Activated T-helper 17 cell treated with anti-CD3 and anti-CD28 coated beads, Interleukin-2, amount 50 U/mL, for 72 hours (primary cell): ENCODE results near the gene CUTA. TPM values are rescaled to one million over a fixed set of nuclear protein-coding genes. Genes with fewer than 3 reads are reported as not detected.

Experiments used
- ATAC-seq: fragments of 150-1000 bp; cut with Tn5 transposase; replicated peaks from 2 replicates; pipeline ENCODE4 v1.10.0; 2021; ENCODE audit warnings: mild to moderate bottlenecking, moderate library complexity
- H3K27ac Mint-ChIP-seq: one replicate; pipeline ENCODE4 v1.8.0; 2022; ENCODE audit warnings: mixed read lengths
- H3K27me3 Mint-ChIP-seq: one replicate; pipeline ENCODE4 v1.8.0; 2022; ENCODE audit warnings: mixed read lengths
- H3K36me3 Mint-ChIP-seq: one replicate; pipeline ENCODE4 v1.8.0; 2022; ENCODE audit warnings: low read depth, mild to moderate bottlenecking, mixed read lengths
- H3K4me1 Mint-ChIP-seq: one replicate; pipeline ENCODE4 v1.8.0; 2022; ENCODE audit warnings: mixed read lengths
- H3K4me3 Mint-ChIP-seq: one replicate; pipeline ENCODE4 v1.8.0; 2022; ENCODE audit warnings: mild to moderate bottlenecking, mixed read lengths
- H3K9me3 Mint-ChIP-seq: one replicate; pipeline ENCODE4 v1.8.0; 2022; ENCODE audit warnings: mixed read lengths
- total RNA-seq, 2 donors: library from RNA; stranded (reverse); gene quantifications; one replicate each; pipeline ENCODE4 v1.2.3, GENCODE V29; 2022

The CUTA gene
- 100 to 1,000 TPM; 163 to 248 TPM for total RNA-seq

- H3K27me3 Mint-ChIP-seq: no peaks in the 10 kb centered on the region
- peak; percentile 78 for ATAC-seq
- H3K9me3 Mint-ChIP-seq: no peaks in the 10 kb centered on the region
- peaks cover 60% of the 10 kb centered on the region for H3K4me1 Mint-ChIP-seq
- H3K27ac Mint-ChIP-seq: peak within 1 kb of the TSS; percentile 97
- peaks cover 62% of the 10 kb centered on the region for H3K36me3 Mint-ChIP-seq
- peak within 1 kb of the TSS; percentile 96 for H3K4me3 Mint-ChIP-seq
These were observed at the start of gene CUTA for GRCh38 chr6:33417903-33418689. Gene CUTA, minus strand, starts transcription at chr6:33418107. Its CDS starts 107 bp downstream, at chr6:33418000.

GRCh38 chr6:33467091-33467490 lies 49.2 kb upstream of the CUTA start:
- no peak overlapping the region for H3K4me3 Mint-ChIP-seq
- no peak overlapping the region for H3K27ac Mint-ChIP-seq
- no peaks in the 10 kb centered on the region for H3K27me3 Mint-ChIP-seq
- H3K9me3 Mint-ChIP-seq: no peaks in the 10 kb centered on the region
- peaks cover 4% of the 10 kb centered on the region for H3K4me1 Mint-ChIP-seq
- no peaks in the 10 kb centered on the region for H3K36me3 Mint-ChIP-seq
- no peak for ATAC-seq

- no peak for ATAC-seq
- Mint-ChIP-seq H3K27me3 (no peaks in the 10 kb centered on the region), H3K4me1 (peaks cover 4% of the 10 kb centered on the region), H3K36me3 (no peaks in the 10 kb centered on the region), H3K4me3 (no peak overlapping the region), H3K27ac (no peak overlapping the region), H3K9me3 (no peaks in the 10 kb centered on the region)
These were observed 48.3 kb upstream of the CUTA start for GRCh38 chr6:33466075-33466735.

- no peak for ATAC-seq
- no peak overlapping the region for H3K4me3 Mint-ChIP-seq
- no peaks in the 10 kb centered on the region for H3K9me3 Mint-ChIP-seq
- peaks cover 30% of the 10 kb centered on the region for H3K36me3 Mint-ChIP-seq
- peaks cover 5% of the 10 kb centered on the region for H3K4me1 Mint-ChIP-seq
- H3K27ac Mint-ChIP-seq: no peak overlapping the region
- H3K27me3 Mint-ChIP-seq: no peaks in the 10 kb centered on the region
These were observed 41.3 kb upstream of the CUTA start for GRCh38 chr6:33459226-33459625.

GRCh38 chr6:33458676-33459075 lies 40.8 kb upstream of the CUTA start:
- no peaks in the 10 kb centered on the region for H3K9me3 Mint-ChIP-seq

GRCh38 chr6:33456156-33456555 lies 38.2 kb upstream of the CUTA start:
- Mint-ChIP-seq H3K4me3 (no peak overlapping the region), H3K27ac (no peak overlapping the region), H3K4me1 (peaks cover 16% of the 10 kb centered on the region), H3K9me3 (no peaks in the 10 kb centered on the region), H3K27me3 (no peaks in the 10 kb centered on the region), H3K36me3 (peaks cover 47% of the 10 kb centered on the region)
- ATAC-seq: no peak

More at GRCh38 chr6:33458676-33459075, 40.8 kb upstream of the CUTA start:
- Mint-ChIP-seq H3K27ac (no peak overlapping the region), H3K4me1 (peaks cover 7% of the 10 kb centered on the region), H3K4me3 (no peak overlapping the region), H3K36me3 (peaks cover 34% of the 10 kb centered on the region), H3K27me3 (no peaks in the 10 kb centered on the region)
- no peak for ATAC-seq

- H3K27ac Mint-ChIP-seq: peak overlapping the region; percentile 98
- H3K36me3 Mint-ChIP-seq: peaks cover 47% of the 10 kb centered on the region
- peak overlapping the region; percentile 96 for H3K4me3 Mint-ChIP-seq
- ATAC-seq: no peak
- H3K9me3 Mint-ChIP-seq: no peaks in the 10 kb centered on the region
- peaks cover 16% of the 10 kb centered on the region for H3K4me1 Mint-ChIP-seq
- no peaks in the 10 kb centered on the region for H3K27me3 Mint-ChIP-seq
These were observed 37.1 kb upstream of the CUTA start for GRCh38 chr6:33455051-33455450.

GRCh38 chr6:33454009-33454946 lies 36.4 kb upstream of the CUTA start, which contains the start of gene ZBTB9:
Gene ZBTB9, plus strand, starts transcription at chr6:33454576. Its CDS starts 525 bp downstream, at chr6:33455101.
- Mint-ChIP-seq H3K27me3 (no peaks in the 10 kb centered on the region), H3K27ac (peak within 1 kb of the TSS; percentile 98), H3K4me3 (peak within 1 kb of the TSS; percentile 96), H3K9me3 (no peaks in the 10 kb centered on the region), H3K36me3 (peaks cover 54% of the 10 kb centered on the region), H3K4me1 (peaks cover 16% of the 10 kb centered on the region)
- peak; percentile 99 for ATAC-seq

GRCh38 chr6:33453393-33454008 lies 35.6 kb upstream of the CUTA start:
- ATAC-seq: no peak

GRCh38 chr6:33452496-33452895 lies 34.6 kb upstream of the CUTA start:
- ATAC-seq: no peak
- Mint-ChIP-seq H3K4me1 (peaks cover 22% of the 10 kb centered on the region), H3K36me3 (peaks cover 71% of the 10 kb centered on the region), H3K9me3 (no peaks in the 10 kb centered on the region), H3K4me3 (peak overlapping the region; percentile 96), H3K27ac (peak overlapping the region; percentile 98), H3K27me3 (no peaks in the 10 kb centered on the region)

More at GRCh38 chr6:33453393-33454008, 35.6 kb upstream of the CUTA start:
- H3K27me3 Mint-ChIP-seq: no peaks in the 10 kb centered on the region
- peak overlapping the region; percentile 98 for H3K27ac Mint-ChIP-seq
- H3K9me3 Mint-ChIP-seq: no peaks in the 10 kb centered on the region
- H3K36me3 Mint-ChIP-seq: peaks cover 61% of the 10 kb centered on the region
- H3K4me3 Mint-ChIP-seq: peak overlapping the region; percentile 96
- peaks cover 22% of the 10 kb centered on the region for H3K4me1 Mint-ChIP-seq

- H3K4me1 Mint-ChIP-seq: peaks cover 22% of the 10 kb centered on the region
- H3K36me3 Mint-ChIP-seq: peaks cover 75% of the 10 kb centered on the region
- no peaks in the 10 kb centered on the region for H3K9me3 Mint-ChIP-seq
- ATAC-seq: no peak
- no peaks in the 10 kb centered on the region for H3K27me3 Mint-ChIP-seq
- H3K27ac Mint-ChIP-seq: no peak overlapping the region
- no peak overlapping the region for H3K4me3 Mint-ChIP-seq
These were observed 33.7 kb upstream of the CUTA start for GRCh38 chr6:33451606-33452005.

- H3K27ac Mint-ChIP-seq: peak overlapping the region; percentile 18
- H3K27me3 Mint-ChIP-seq: no peaks in the 10 kb centered on the region
- H3K4me1 Mint-ChIP-seq: peaks cover 20% of the 10 kb centered on the region
- peaks cover 75% of the 10 kb centered on the region for H3K36me3 Mint-ChIP-seq
- no peak overlapping the region for H3K4me3 Mint-ChIP-seq
- no peak for ATAC-seq
- H3K9me3 Mint-ChIP-seq: no peaks in the 10 kb centered on the region
These were observed 32.5 kb upstream of the CUTA start for GRCh38 chr6:33450434-33450833.

- ATAC-seq: no peak
- no peak overlapping the region for H3K4me3 Mint-ChIP-seq
- no peaks in the 10 kb centered on the region for H3K27me3 Mint-ChIP-seq
- H3K4me1 Mint-ChIP-seq: peaks cover 5% of the 10 kb centered on the region
- peak overlapping the region; percentile 62 for H3K27ac Mint-ChIP-seq
- peaks cover 78% of the 10 kb centered on the region for H3K36me3 Mint-ChIP-seq
- H3K9me3 Mint-ChIP-seq: no peaks in the 10 kb centered on the region
These were observed 28.4 kb upstream of the CUTA start for GRCh38 chr6:33446356-33446755.
